ENCODE measurements around the gene TNIK.

TNIK gene

DNA sequence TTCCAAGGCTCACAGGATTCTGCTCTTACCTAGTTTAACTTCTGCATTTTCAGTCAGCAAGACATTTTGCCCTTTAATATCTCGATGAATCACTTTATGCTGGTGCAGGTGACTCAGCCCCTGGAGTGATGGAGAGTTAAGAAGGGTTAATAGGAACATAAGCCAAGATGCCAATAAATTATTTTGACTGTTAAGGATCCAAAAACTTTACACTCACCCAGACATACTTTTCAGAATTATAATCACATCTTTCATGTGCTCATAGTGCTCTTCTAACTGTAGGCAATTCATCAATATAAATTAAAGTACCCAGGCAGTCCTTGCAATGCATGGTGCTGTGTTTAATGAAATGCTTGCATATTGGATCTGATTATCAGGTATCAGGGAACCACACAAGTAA is 269.5 kb downstream of the TNIK start:
- Mint-ChIP-seq H3K4me3 (no peak overlapping the region), H3K36me3 (ENCODE audit: low read depth) (no peaks in the 10 kb centered on the region), H3K27me3 (ENCODE audit: low read depth, poor library complexity) (no peaks in the 10 kb centered on the region), H3K27ac (no peak overlapping the region), H3K4me1 (peaks cover 4% of the 10 kb centered on the region), H3K9me3 (no peaks in the 10 kb centered on the region)
- no peak for DNase-seq
- TF ChIP-seq, protein P1, sequence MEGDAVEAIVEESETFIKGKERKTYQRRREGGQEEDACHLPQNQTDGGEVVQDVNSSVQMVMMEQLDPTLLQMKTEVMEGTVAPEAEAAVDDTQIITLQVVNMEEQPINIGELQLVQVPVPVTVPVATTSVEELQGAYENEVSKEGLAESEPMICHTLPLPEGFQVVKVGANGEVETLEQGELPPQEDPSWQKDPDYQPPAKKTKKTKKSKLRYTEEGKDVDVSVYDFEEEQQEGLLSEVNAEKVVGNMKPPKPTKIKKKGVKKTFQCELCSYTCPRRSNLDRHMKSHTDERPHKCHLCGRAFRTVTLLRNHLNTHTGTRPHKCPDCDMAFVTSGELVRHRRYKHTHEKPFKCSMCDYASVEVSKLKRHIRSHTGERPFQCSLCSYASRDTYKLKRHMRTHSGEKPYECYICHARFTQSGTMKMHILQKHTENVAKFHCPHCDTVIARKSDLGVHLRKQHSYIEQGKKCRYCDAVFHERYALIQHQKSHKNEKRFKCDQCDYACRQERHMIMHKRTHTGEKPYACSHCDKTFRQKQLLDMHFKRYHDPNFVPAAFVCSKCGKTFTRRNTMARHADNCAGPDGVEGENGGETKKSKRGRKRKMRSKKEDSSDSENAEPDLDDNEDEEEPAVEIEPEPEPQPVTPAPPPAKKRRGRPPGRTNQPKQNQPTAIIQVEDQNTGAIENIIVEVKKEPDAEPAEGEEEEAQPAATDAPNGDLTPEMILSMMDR (IDR thresholded peaks at IDR 0.05), result no peak

DNA sequence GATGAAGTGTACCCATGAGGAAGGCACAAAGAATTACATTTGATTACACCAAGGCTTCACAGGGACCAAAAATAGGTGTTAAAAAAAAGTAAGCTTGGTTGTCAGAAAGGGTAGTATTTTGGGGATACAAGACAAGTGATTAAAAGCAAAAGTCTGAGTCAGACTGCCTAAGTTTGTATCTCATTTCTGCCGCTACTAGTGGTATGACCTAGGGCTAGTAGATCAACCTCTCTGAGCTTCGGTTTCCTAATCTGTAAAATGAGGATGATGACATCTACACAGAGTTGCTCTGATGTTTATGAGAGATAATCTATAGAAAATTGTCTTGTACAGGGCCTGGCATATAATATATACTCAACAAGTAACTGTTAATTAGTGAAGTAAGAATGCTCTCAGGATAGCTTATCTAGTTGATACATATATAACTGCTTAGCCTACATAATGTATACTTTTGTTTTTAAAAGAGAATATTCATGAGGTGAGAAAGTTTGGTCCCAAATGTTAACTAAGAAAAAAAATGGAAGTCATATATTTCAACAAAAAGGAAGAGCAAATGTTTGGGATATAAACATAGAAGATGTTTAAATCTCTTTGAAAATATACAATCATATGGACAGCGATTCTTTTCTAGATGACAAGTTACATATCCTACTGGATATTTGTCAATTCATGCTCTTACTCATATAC is 270.7 kb downstream of the TNIK start:
- H3K36me3 Mint-ChIP-seq (ENCODE audit: low read depth), result no peaks in the 10 kb centered on the region
- no peak overlapping the region for H3K27ac Mint-ChIP-seq
- TF ChIP-seq, protein P1 (IDR thresholded peaks at IDR 0.05), result no peak
- no peaks in the 10 kb centered on the region for H3K27me3 Mint-ChIP-seq (ENCODE audit: low read depth, poor library complexity)
- H3K4me3 Mint-ChIP-seq, result no peak overlapping the region
- peaks cover 12% of the 10 kb centered on the region for H3K4me1 Mint-ChIP-seq
- H3K9me3 Mint-ChIP-seq, result no peaks in the 10 kb centered on the region
- DNase-seq, result no peak

DNA sequence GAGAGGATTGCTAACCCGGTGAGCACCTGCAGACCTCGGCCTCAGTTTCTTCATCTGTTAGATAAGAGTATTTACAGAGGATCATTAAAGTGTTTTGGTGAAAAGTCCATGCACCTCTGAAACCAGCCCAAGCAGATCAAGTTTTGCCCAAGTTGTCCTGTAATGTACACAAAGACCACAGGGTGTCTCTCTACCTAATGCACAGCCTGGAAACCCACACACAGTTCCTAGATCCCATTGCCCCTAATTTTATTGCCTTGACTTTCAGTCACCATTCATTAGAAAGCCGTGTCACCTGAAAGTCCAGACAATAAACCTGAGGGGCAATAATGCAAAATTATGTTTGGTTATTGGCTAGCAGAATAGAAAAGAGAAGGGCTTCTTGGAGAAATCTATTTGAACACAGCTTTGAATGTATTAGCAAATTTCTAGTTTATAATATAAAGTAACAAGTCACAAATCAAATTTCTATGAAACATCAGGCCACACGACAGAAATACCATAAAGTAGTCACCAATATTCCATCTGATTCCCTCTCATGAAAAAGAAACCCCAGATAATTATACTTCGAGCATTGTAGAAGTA is 272.4 kb downstream of the TNIK start:
- H3K36me3 Mint-ChIP-seq (ENCODE audit: low read depth), result peaks cover 6% of the 10 kb centered on the region
- no peaks in the 10 kb centered on the region for H3K27me3 Mint-ChIP-seq (ENCODE audit: low read depth, poor library complexity)
- no peak overlapping the region for H3K27ac Mint-ChIP-seq
- H3K4me3 Mint-ChIP-seq, result no peak overlapping the region
- peak; percentile 17 for DNase-seq
- peaks cover 18% of the 10 kb centered on the region for H3K4me1 Mint-ChIP-seq
- no peaks in the 10 kb centered on the region for H3K9me3 Mint-ChIP-seq
- TF ChIP-seq, protein P1 (IDR thresholded peaks at IDR 0.05), result peak; percentile 68

DNA sequence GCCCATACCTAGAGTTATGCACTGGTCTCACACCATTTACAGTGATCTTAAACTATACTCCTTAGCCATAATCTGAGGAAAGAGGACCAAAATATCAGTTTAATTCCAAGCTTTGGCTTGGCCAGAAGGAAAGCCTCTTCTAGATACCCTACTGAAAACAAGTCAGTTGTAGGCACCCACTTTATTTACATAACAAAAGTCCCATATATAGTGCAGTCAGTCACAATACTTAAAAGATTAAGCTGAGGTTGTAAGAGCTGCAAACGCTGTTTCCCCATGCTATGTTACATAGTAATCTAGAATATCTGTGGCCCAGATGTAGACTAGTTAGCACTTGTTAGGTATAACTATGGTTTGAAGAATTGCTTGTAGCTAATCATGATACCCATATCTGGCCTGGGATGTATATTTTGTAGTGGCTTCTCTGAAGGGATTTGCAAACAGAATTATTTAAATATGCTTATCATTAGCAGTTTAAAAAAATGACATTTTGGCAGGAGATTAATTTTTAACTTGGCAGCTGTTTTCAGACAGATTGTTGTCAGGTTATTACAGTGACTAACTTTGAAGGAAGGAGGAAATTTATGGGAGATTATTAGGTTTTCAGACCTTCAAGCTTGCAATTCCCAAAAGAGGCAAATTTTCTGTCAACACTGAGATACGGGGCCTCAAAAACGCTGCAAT is 273.2 kb downstream of the TNIK start:
- H3K9me3 Mint-ChIP-seq, result no peaks in the 10 kb centered on the region
- H3K27ac Mint-ChIP-seq, result no peak overlapping the region
- TF ChIP-seq, protein P1 (IDR thresholded peaks at IDR 0.05), result no peak
- no peak overlapping the region for H3K4me3 Mint-ChIP-seq
- no peaks in the 10 kb centered on the region for H3K27me3 Mint-ChIP-seq (ENCODE audit: low read depth, poor library complexity)
- peaks cover 24% of the 10 kb centered on the region for H3K4me1 Mint-ChIP-seq
- peaks cover 7% of the 10 kb centered on the region for H3K36me3 Mint-ChIP-seq (ENCODE audit: low read depth)
- no peak for DNase-seq

DNA sequence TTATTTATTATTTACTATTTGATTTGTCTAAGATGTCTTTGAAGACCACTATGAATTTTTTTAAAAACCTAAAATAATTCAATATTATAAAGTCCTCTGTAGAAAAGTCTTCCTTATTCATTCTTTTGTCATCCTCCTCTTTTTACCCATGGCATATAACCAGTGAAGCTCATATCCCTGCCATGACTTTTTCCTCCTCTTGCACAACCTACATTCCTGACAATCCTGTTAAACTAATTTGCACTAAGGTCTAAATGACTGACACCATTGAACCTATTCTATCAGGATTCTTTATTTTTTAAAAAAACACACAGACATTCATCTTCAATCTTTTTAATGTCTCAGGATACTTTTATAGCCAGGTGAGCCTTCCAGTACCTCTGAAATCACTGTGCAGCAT is 273.8 kb downstream of the TNIK start:
- H3K4me1 Mint-ChIP-seq, result peaks cover 22% of the 10 kb centered on the region
- H3K27me3 Mint-ChIP-seq (ENCODE audit: low read depth, poor library complexity), result no peaks in the 10 kb centered on the region
- H3K27ac Mint-ChIP-seq, result peak overlapping the region; percentile 7
- TF ChIP-seq, protein P1 (IDR thresholded peaks at IDR 0.05), result no peak
- H3K4me3 Mint-ChIP-seq, result no peak overlapping the region
- H3K36me3 Mint-ChIP-seq (ENCODE audit: low read depth), result peaks cover 7% of the 10 kb centered on the region
- no peak for DNase-seq
- no peaks in the 10 kb centered on the region for H3K9me3 Mint-ChIP-seq
